K562 (cell line): Measurements from ENCODE around the gene PGGHG. TPM values are rescaled to one million over a fixed set of nuclear protein-coding genes. Genes with fewer than 3 reads are reported as not detected.

Experiments used
- ATF7 ChIP-seq: fragments of 450-650 bp; IDR thresholded peaks from 2 replicates; pipeline ENCODE4 v1.7.1; 2014; ENCODE audit warnings: mild to moderate bottlenecking, moderate library complexity
- DACH1 ChIP-seq: fragments of 450-650 bp; IDR thresholded peaks from 2 replicates; pipeline ENCODE4 v1.6.1; 2018; ENCODE audit not compliant: partially characterized antibody
- DIDO1 ChIP-seq: fragments of 450-650 bp; IDR thresholded peaks from 2 replicates; pipeline ENCODE4 v1.6.1; 2016; ENCODE audit warnings: low read depth, missing biosample characterization, missing genetic modification characterization
- EGR1 ChIP-seq: fragments of 450-650 bp; conservative IDR thresholded peaks from 2 replicates; pipeline ENCODE4 v1.6.1; 2017; ENCODE audit warnings: mild to moderate bottlenecking
- ELF1 ChIP-seq: fragments of 200-800 bp; sonication (Bioruptor generic); IDR thresholded peaks from 2 replicates; pipeline ENCODE4 v1.6.1; 2016; ENCODE audit warnings: missing genetic modification characterization, missing compliant biosample characterization
- GTF2E2 ChIP-seq: fragments of 200-800 bp; sonication (Bioruptor generic); IDR thresholded peaks from 2 replicates; pipeline ENCODE4 v1.6.1; 2016; ENCODE audit warnings: missing genetic modification characterization, missing compliant biosample characterization
- RFX7 ChIP-seq: fragments of 250-450 bp; sonication (Bioruptor Pico); IDR thresholded peaks from 2 replicates; pipeline ENCODE4 v1.5.1; 2021; ENCODE audit warnings: mild to moderate bottlenecking
- SAFB ChIP-seq: fragments of 200-400 bp; formaldehyde crosslinking; IDR thresholded peaks from 2 replicates; pipeline ENCODE4 v1.6.1; 2017; ENCODE audit warnings: low read depth, low read length, borderline replicate concordance
- ZNF174 ChIP-seq: fragments of 250-450 bp; sonication (Bioruptor Pico); IDR thresholded peaks from 2 replicates; pipeline ENCODE4 v1.4.0; 2020; ENCODE audit warnings: mild to moderate bottlenecking
- ZNF217 ChIP-seq: sonication (generic); formaldehyde crosslinking; IDR thresholded peaks from 2 replicates; pipeline ENCODE4 v1.8.0; 2022; ENCODE audit warnings: mild to moderate bottlenecking, missing genetic modification reagents
- ZNF253 ChIP-seq: fragments of 250-450 bp; sonication (Bioruptor Pico); conservative IDR thresholded peaks from 2 replicates; pipeline ENCODE4 v1.6.1; 2021; ENCODE audit warnings: mild to moderate bottlenecking
- ZNF589 ChIP-seq: fragments of 200-800 bp; sonication (Bioruptor generic); IDR thresholded peaks from 2 replicates; pipeline ENCODE4 v1.6.1; 2016; ENCODE audit warnings: low read depth, missing genetic modification characterization, missing compliant biosample characterization
- ZSCAN32 ChIP-seq: fragments of 450-650 bp; formaldehyde crosslinking; IDR thresholded peaks from 2 replicates; pipeline ENCODE4 v1.4.0; 2020; ENCODE audit warnings: mild to moderate bottlenecking, moderate library complexity
- polyA plus RNA-seq, 8 experiments: library from polyadenylated mRNA; depleted of rRNA in 4 of 8; stranded (reverse) in 5 of 8; unstranded in 3 of 8; fragments of >200 nt; fragmentation: Nextera tagmentation in 2 of 8; fragmentation: Illumina TruSeq in 1 of 8; extraction: Ambion mirVana in 2 of 8; extraction: Trizol in 1 of 8; gene quantifications; 2 replicates each; pipeline versions ENCODE4 v1.2.1 to v1.2.3, GENCODE V29; 2011 to 2014; ENCODE audit warnings: inconsistent platforms in 1 of 8, missing spikeins in 1 of 8
- total RNA-seq, 7 experiments: library from RNA; depleted of rRNA in 6 of 7; stranded (reverse); fragments of >200 nt in 6 of 7; fragmentation: Illumina TruSeq in 2 of 7; extraction: Trizol in 2 of 7; gene quantifications; 2 replicates each; pipeline versions ENCODE4 v1.2.1 to v1.2.3, GENCODE V29; 2011 to 2021; ENCODE audit warnings: low replicate concordance in 1 of 7
- TF ChIP-seq, protein P1 (sequence below), 3 experiments: fragments of 200-800 bp in 1 of 3; fragments of 250-450 bp in 1 of 3; fragments of 450-650 bp in 1 of 3; sonication (Bioruptor Pico) in 1 of 3; sonication (Bioruptor generic) in 1 of 3; formaldehyde crosslinking in 1 of 3; IDR thresholded peaks; 2 replicates each; pipeline versions ENCODE4 v1.6.1 to v1.8.0; 2016 to 2022; ENCODE audit warnings: mild to moderate bottlenecking in 2 of 3, missing genetic modification characterization in 2 of 3, missing compliant biosample characterization in 1 of 3, moderate library complexity in 1 of 3
- TF ChIP-seq, protein P2 (sequence below): fragments of 250-450 bp; sonication (Bioruptor Pico); IDR thresholded peaks from 2 replicates; pipeline ENCODE4 v1.8.0; 2022; ENCODE audit warnings: inconsistent platforms, mild to moderate bottlenecking, moderate library complexity, borderline replicate concordance
- TF ChIP-seq, protein P3 (sequence below): fragments of 450-650 bp; IDR thresholded peaks from 2 replicates; pipeline ENCODE4 v1.6.1; 2016; ENCODE audit warnings: missing biosample characterization, missing genetic modification characterization
- TF ChIP-seq, protein P4 (sequence below): fragments of 450-650 bp; IDR thresholded peaks from 2 replicates; pipeline ENCODE4 v1.7.0; 2016; ENCODE audit warnings: borderline replicate concordance
- TF ChIP-seq, protein P5 (sequence below): fragments of 250-450 bp; sonication (Bioruptor Pico); IDR thresholded peaks from 2 replicates; pipeline ENCODE4 v1.8.0; 2021; ENCODE audit warnings: moderate library complexity, mild to moderate bottlenecking, inconsistent platforms

The PGGHG gene
- total and polyA plus RNA-seq, 9 of the 15 experiments (the other 6 are each of a cell fraction or from before 2014, with no cell fraction given), result 0.38 to 85.1 (median 18.1) TPM

DNA sequence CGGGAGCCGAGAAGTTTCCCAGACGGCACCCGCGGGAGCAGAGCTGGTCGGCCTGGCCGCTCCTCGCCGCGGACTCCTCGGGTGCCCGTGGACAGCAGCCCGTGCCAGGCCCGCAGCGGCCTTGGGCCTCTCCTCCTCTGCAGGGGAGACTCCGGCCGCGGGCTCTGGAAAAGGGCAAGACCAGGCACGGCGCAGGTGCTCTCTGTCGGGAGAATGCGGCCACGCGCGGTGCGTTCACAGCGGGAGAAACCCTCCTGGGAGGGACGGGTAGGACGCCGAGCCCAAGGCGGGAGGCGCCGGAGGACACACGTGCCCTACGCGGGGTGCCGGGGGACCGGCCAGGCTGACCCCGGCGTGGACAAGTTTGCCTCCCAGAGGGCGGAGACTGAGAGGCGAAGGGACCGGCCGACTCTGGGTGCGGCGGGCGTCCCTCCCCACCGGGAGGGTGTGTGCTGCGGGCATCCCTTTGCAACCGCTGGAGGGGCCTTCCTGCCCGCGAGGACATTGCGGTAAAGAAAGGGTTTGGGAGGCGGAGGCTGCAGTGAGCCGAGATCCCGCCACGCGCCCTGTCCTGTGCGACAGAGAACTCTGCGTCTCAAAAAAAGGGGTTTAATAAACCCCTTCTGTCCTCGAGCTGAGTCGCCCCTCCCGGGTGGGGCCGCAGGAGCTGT lies 27.2 kb downstream of the PGGHG start (continued):
- TF ChIP-seq, protein P1, sequence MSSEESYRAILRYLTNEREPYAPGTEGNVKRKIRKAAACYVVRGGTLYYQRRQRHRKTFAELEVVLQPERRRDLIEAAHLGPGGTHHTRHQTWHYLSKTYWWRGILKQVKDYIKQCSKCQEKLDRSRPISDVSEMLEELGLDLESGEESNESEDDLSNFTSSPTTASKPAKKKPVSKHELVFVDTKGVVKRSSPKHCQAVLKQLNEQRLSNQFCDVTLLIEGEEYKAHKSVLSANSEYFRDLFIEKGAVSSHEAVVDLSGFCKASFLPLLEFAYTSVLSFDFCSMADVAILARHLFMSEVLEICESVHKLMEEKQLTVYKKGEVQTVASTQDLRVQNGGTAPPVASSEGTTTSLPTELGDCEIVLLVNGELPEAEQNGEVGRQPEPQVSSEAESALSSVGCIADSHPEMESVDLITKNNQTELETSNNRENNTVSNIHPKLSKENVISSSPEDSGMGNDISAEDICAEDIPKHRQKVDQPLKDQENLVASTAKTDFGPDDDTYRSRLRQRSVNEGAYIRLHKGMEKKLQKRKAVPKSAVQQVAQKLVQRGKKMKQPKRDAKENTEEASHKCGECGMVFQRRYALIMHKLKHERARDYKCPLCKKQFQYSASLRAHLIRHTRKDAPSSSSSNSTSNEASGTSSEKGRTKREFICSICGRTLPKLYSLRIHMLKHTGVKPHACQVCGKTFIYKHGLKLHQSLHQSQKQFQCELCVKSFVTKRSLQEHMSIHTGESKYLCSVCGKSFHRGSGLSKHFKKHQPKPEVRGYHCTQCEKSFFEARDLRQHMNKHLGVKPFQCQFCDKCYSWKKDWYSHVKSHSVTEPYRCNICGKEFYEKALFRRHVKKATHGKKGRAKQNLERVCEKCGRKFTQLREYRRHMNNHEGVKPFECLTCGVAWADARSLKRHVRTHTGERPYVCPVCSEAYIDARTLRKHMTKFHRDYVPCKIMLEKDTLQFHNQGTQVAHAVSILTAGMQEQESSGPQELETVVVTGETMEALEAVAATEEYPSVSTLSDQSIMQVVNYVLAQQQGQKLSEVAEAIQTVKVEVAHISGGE (CRISPR knock-in tag; IDR thresholded peaks at IDR 0.05), result no peak; a peak in 1 of 6 replicates
- 0 out of 2 replicates have a peak, but pooled peaks have one; percentile 12 for TF ChIP-seq ATF7
- no peak for TF ChIP-seq ELF1
- no peak for TF ChIP-seq ZNF589 (CRISPR knock-in tag)
- no peak for TF ChIP-seq EGR1
- TF ChIP-seq, protein P2, sequence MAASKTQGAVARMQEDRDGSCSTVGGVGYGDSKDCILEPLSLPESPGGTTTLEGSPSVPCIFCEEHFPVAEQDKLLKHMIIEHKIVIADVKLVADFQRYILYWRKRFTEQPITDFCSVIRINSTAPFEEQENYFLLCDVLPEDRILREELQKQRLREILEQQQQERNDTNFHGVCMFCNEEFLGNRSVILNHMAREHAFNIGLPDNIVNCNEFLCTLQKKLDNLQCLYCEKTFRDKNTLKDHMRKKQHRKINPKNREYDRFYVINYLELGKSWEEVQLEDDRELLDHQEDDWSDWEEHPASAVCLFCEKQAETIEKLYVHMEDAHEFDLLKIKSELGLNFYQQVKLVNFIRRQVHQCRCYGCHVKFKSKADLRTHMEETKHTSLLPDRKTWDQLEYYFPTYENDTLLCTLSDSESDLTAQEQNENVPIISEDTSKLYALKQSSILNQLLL (CRISPR knock-in tag), result no peak
- TF ChIP-seq DACH1, result no peak
- TF ChIP-seq, protein P3, sequence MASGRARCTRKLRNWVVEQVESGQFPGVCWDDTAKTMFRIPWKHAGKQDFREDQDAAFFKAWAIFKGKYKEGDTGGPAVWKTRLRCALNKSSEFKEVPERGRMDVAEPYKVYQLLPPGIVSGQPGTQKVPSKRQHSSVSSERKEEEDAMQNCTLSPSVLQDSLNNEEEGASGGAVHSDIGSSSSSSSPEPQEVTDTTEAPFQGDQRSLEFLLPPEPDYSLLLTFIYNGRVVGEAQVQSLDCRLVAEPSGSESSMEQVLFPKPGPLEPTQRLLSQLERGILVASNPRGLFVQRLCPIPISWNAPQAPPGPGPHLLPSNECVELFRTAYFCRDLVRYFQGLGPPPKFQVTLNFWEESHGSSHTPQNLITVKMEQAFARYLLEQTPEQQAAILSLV (tag), result no peak
- TF ChIP-seq RFX7 (CRISPR knock-in tag), result no peak
- TF ChIP-seq DIDO1 (tag), result no peak
- no peak for TF ChIP-seq ZNF253 (CRISPR knock-in tag)
- no peak for TF ChIP-seq GTF2E2 (tag)
- no peak for TF ChIP-seq ZNF217 (CRISPR knock-in tag)
- TF ChIP-seq, protein P4, sequence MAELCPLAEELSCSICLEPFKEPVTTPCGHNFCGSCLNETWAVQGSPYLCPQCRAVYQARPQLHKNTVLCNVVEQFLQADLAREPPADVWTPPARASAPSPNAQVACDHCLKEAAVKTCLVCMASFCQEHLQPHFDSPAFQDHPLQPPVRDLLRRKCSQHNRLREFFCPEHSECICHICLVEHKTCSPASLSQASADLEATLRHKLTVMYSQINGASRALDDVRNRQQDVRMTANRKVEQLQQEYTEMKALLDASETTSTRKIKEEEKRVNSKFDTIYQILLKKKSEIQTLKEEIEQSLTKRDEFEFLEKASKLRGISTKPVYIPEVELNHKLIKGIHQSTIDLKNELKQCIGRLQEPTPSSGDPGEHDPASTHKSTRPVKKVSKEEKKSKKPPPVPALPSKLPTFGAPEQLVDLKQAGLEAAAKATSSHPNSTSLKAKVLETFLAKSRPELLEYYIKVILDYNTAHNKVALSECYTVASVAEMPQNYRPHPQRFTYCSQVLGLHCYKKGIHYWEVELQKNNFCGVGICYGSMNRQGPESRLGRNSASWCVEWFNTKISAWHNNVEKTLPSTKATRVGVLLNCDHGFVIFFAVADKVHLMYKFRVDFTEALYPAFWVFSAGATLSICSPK, result no peak
- TF ChIP-seq, protein P5, sequence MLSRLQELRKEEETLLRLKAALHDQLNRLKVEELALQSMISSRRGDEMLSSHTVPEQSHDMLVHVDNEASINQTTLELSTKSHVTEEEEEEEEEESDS (CRISPR knock-in tag), result no peak
- no peak for TF ChIP-seq ZNF174 (CRISPR knock-in tag)
- TF ChIP-seq SAFB, result peak; percentile 75
- no peak for TF ChIP-seq ZSCAN32 (CRISPR knock-in tag)
